ENCODE data around the gene CDH4.
"Not testable (repeated sequence)": the region's sequence is repeated elsewhere in the genome, so short reads cannot be mapped to it uniquely, and the experiment has no call there.

Gene CDH4

GRCh38 chr20:61978491-61978890 lies 726.4 kb downstream of the CDH4 start:
- no peak for DNase-seq (ENCODE audit: low read depth)

GRCh38 chr20:61979090-61979489 lies 727.0 kb downstream of the CDH4 start:
- DNase-seq (ENCODE audit: low read depth): no peak

- no peak for DNase-seq (ENCODE audit: low read depth)
Observed at GRCh38 chr20:61979701-61980635, 727.9 kb downstream of the CDH4 start.

GRCh38 chr20:61980647-61981583 lies 728.9 kb downstream of the CDH4 start:
- peak; percentile 69 for DNase-seq (ENCODE audit: low read depth)

- DNase-seq (ENCODE audit: low read depth): not testable (repeated sequence)
Observed at GRCh38 chr20:61981691-61982090, 729.6 kb downstream of the CDH4 start.

GRCh38 chr20:61982191-61982950 lies 730.3 kb downstream of the CDH4 start:
- no peak for DNase-seq (ENCODE audit: low read depth)

- DNase-seq (ENCODE audit: low read depth): no peak
Observed at GRCh38 chr20:61982951-61983315, 730.9 kb downstream of the CDH4 start.

GRCh38 chr20:61983965-61984364 lies 731.9 kb downstream of the CDH4 start:
- no peak for DNase-seq (ENCODE audit: low read depth)

GRCh38 chr20:61984431-61984830 lies 732.4 kb downstream of the CDH4 start:
- DNase-seq (ENCODE audit: low read depth): not testable (repeated sequence)

GRCh38 chr20:61985096-61985495 lies 733.0 kb downstream of the CDH4 start:
- DNase-seq (ENCODE audit: low read depth): no peak

GRCh38 chr20:61986762-61987321 lies 734.8 kb downstream of the CDH4 start:
- DNase-seq (ENCODE audit: low read depth): no peak

- no peak for DNase-seq (ENCODE audit: low read depth)
Observed at GRCh38 chr20:61988665-61989064, 736.6 kb downstream of the CDH4 start.

- DNase-seq (ENCODE audit: low read depth): no peak
Observed at GRCh38 chr20:61989741-61990140, 737.7 kb downstream of the CDH4 start.
